Neural cell (in vitro differentiated cells): Measurements from ENCODE around the gene WNT3A.

Experiments used
- CTCF ChIP-seq: fragments of 450-650 bp; IDR thresholded peaks from 2 replicates; pipeline ENCODE4 v1.5.1; 2014; ENCODE audit warnings: antibody characterized with exemption, mild to moderate bottlenecking, moderate library complexity; ENCODE audit not compliant: poor library complexity, severe bottlenecking
- EZH2 ChIP-seq: fragments of 200-600, 300-800 bp; shearing (Covaris generic), sonication (generic); IDR thresholded peaks from 2 replicates; pipeline ENCODE4 v1.6.1; 2014; ENCODE audit warnings: antibody characterized with exemption, low read length, borderline replicate concordance, mild to moderate bottlenecking; ENCODE audit not compliant: insufficient read depth, poor library complexity, severe bottlenecking
- MXI1 ChIP-seq: fragments of 450-650 bp; conservative IDR thresholded peaks from 2 replicates; pipeline ENCODE4 v1.6.1; 2014; ENCODE audit warnings: antibody characterized with exemption, mild to moderate bottlenecking; ENCODE audit not compliant: poor library complexity, severe bottlenecking
- REST ChIP-seq: IDR thresholded peaks from 2 replicates; pipeline ENCODE4 v1.6.1; 2012; ENCODE audit warnings: borderline replicate concordance
- TAF1 ChIP-seq: IDR thresholded peaks from 2 replicates; pipeline ENCODE4 v1.6.1; 2012; ENCODE audit warnings: low read depth

GRCh38 chr1:228095938-228096337 lies 89.1 kb downstream of the WNT3A start:
- TF ChIP-seq CTCF, result no peak
- TF ChIP-seq EZH2, result no peak
- TF ChIP-seq TAF1, result no peak
- TF ChIP-seq REST, result no peak
- no peak for TF ChIP-seq MXI1
